HG02610 (cell line): ENCODE data around the gene ZDHHC4.
"Not testable (repeated sequence)": the region's sequence is repeated elsewhere in the genome, so short reads cannot be mapped to it uniquely, and the experiment has no call there.

ENCODE experiments used
- ATAC-seq: cut with Tn5 transposase; IDR thresholded peaks from one replicate; pipeline ENCODE4 v1.9.1; 2021; ENCODE audit warnings: mild to moderate bottlenecking, moderate library complexity; ENCODE audit not compliant: unreplicated experiment

ZDHHC4 gene

DNA sequence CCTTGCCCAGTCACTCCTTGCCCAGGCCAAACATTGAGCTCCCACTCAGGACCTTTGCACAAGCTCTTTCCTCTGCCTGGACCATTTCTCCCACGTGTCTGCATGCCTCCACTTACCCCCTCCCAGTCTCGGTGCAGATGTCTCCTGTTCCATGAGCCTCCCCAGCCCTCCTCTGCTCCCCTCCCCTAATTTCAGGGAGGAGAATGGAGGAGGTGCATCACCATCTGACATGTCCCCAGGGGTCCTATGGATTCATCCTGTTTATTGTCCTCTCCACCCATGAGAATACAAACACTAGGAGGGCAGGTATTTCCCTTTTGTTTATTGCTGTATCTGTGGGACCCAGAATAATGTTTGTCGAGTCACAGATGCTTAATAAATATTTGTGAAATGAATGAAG, 17.4 kb upstream of the ZDHHC4 start:
- no peak for ATAC-seq

- no peak for ATAC-seq
These were observed 15.1 kb upstream of the ZDHHC4 start for GRCh38 chr7:6562106-6562505.

DNA sequence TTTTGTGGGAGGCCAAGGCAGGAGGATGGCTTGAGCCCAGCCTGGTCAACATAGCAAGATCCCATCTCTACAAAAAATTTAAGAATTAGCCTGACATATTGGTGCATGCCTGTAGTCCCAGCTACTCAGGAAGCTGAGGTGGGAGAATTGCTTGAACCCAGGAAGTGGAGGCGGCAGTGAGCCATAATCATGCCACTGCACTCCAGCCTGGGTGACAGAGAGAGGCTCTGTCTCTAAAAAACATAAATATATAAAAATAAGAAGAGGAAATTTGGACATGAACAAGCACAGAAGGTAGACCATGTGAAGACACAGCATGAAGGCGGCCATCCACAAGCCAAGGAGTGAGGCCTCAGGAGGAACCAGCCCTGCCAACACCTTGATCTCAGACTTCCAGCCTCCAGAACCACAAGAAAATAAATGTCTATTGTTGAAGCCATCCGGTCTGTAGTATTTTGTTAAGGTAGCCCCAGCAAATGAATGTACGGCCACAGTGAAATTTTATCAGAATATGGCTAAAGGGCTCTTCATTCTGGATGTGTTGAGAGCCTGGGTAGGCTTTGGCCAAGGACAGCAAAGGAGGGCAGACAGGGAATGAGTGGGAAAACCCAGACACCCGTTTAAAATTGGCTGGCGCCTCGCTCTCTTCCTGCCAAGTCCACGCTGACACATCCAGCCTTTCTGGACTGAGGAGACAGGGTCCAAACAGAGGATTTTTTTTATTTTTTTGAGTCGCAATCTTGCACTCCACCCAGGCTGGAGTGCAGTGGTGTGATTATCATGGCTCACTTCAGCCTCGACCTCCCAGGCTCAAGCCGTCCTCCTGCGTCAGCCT, 13.1 kb upstream of the ZDHHC4 start:
- no peak for ATAC-seq

- ATAC-seq = no peak
These were observed 11.6 kb upstream of the ZDHHC4 start for GRCh38 chr7:6565655-6566054.

DNA sequence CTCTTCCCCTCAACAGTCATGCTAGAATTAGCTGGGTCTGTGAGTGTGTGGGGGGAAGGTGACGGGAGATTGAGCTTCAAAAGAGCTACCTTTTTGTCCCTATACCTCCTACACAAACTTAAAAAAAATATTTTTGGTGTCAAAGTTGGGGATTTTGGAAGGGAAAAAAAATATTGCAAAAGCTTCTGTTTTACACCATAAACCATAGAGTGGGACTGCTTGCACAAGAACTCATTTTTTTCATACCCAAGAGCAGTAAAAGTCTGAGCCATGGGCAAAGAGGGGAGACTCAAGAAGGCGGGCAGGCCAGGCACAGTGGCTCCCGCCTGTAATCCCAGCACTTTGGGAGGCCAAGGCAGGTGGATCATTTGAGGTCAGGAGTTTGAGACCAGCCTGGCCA, 9.4 kb upstream of the ZDHHC4 start:
- no peak for ATAC-seq

GRCh38 chr7:6571160-6571779, 6.0 kb upstream of the ZDHHC4 start:
- no peak for ATAC-seq

DNA sequence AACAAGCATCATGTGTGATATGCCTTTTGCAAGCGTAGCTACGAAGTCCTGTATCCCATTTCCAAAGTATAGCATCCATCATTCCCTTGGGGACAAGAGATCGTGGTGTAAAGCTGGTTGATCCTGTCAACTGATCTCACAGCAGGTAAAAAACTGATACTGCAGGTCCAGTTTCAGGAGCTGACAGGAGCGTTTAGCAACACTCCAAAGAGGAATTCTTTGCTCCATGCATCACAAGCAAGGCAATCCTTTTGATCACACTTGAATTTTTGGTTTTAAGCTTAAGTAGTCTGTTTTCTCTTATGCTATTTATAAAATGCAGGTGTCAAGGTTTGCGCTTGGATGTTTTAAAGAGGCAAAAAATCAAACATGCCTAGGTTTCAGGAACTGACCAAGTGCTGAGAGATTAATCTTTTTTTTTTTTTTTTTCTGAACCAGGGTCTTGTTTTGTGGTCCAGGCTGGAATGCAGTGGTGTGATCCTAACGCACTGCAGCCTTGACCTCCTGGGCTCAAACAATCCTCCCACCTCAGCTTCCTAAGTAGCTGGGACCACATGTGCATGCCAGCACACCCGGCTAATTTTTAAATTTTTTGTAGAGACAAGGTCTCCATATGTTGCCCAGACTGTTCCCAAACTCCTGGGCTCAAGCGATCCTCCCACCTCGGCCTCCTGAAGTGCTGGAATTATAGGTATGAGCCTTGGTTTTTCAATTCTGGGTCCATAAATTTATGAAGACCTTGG, 1.8 kb upstream of the ZDHHC4 start:
- no peak for ATAC-seq

DNA sequence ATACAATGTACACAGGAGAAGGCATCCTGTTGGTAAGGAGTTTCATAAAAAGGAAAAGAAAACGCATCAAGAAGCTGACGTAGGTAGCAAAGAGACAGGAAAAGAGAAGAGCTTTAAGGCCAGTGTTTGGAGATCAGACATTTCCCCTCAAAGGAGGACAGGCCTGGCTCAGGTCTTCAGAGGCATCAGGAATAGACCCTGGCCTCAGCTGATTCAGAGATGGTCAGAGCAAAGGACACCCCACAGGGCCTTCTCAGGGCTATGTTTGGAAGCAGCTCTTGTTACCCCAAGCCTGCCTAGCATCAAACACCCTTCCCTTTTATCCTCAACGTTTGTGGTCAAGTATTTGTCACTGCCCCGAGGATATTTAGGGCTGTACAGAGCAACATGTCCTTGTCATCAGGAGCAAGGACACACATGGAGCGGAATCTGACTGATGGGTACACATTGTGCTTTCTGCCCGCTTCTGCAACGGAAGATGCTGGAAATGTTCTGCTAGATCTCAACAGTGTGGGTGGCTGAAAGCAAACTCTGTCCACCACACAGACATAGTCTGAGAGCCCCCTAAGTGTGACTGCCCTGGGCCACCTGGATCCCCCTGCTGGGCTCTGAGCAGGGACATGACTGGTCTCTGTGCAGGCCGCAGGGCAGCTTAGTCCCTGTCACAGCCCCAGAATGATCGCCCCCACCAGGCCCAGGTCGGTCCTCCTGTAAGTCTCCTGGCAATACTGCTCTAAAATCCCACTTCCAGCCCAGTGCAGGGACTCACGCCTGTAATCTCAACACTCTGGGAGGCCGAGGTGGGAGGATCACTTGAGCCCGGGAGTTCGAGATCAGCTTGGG, 1.0 kb upstream of the ZDHHC4 start:
- ATAC-seq = no peak

DNA sequence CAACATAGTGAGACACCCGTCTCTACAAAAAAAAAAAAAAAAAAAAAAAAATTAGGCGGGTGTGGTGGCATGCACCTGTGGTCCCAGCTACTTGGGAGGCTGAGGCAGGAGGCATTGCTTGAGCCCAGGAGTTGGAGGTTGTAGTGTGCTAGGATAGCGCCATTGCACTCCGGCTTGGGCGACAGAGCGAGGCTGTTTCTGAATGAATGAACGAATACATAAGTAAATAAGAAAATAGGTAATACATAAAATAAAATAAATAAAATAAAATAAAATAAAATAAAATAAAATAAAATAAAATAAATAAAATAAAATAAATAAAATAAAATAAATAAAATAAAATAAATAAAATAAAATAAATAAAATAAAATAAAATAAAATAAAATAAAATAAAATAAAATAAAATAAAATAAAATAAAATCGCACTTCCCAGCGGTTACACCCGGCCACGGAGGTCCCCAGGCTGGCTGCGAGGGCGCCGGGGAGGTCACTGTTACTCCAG, 336 bp upstream of the ZDHHC4 start:
- not testable (repeated sequence) for ATAC-seq

DNA sequence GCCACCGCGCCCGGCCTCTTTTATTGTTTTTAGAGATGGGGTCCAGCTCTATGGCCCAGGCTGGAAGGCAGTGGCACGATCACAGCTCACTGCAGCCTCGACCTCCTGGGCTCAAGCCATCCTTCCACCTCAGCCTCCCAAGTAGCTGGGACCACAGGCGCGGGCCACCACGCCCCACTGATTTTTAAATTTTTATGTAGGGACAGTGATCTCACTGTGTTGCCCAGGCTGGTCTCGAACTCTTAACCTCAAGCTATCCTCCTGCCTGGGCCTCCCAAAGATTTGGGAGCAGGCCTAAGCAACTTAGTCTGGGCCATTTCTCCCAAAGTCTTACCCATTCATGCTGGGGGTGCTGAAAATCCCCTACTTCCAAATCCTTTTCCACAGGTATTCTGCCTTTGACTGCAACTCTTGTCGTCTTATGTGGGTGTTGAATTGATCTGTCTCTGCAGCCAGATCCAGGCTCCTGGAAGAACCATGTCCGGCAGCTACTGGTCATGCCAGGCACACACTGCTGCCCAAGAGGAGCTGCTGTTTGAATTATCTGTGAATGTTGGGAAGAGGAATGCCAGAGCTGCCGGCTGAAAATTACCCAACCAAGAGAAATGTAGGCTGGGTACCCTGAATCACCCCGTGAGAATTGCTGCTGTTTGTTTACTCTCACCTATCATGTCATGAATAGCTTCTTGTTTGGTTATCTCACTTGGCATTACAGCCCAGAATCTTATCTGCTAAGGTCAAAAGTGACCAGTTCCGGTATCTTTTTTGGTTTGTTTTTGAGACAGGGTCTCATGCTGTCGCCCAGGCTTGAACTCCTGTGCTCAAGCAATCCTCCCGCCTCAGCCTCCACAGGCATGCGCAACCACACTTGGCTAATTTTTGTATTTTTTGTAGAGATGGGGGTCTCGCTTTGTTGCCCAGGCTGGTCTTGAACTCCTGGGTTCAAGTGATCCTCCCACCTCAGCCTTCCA, 1.1 kb downstream of the ZDHHC4 start:
- ATAC-seq = no peak

DNA sequence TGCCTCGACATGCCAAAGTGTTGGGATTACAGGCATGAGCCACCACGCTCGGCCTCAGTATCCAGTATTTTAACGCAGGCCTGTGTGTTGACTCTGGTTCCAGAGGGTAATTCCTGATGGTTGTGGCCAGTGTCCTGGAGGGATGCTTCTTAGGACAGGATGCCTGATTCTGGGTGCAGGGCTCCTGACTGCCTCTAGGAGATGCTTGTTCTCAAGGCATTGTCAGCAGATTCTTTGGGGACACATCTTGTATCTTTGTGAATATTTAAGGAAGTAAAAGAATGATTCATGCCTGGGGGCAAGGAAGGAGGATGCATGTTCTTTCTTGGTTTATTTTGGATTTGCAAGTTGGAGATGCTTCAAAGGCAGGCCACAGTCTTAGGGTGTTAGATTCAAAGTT, 2.2 kb downstream of the ZDHHC4 start:
- ATAC-seq = no peak

- ATAC-seq = not testable (repeated sequence)
These were observed 8.6 kb downstream of the ZDHHC4 start for GRCh38 chr7:6585746-6586432.

- ATAC-seq = no peak
These were observed 11.3 kb downstream of the ZDHHC4 start for GRCh38 chr7:6588566-6588965.

GRCh38 chr7:6589151-6589828, 12.0 kb downstream of the ZDHHC4 start:
- ATAC-seq = no peak

DNA sequence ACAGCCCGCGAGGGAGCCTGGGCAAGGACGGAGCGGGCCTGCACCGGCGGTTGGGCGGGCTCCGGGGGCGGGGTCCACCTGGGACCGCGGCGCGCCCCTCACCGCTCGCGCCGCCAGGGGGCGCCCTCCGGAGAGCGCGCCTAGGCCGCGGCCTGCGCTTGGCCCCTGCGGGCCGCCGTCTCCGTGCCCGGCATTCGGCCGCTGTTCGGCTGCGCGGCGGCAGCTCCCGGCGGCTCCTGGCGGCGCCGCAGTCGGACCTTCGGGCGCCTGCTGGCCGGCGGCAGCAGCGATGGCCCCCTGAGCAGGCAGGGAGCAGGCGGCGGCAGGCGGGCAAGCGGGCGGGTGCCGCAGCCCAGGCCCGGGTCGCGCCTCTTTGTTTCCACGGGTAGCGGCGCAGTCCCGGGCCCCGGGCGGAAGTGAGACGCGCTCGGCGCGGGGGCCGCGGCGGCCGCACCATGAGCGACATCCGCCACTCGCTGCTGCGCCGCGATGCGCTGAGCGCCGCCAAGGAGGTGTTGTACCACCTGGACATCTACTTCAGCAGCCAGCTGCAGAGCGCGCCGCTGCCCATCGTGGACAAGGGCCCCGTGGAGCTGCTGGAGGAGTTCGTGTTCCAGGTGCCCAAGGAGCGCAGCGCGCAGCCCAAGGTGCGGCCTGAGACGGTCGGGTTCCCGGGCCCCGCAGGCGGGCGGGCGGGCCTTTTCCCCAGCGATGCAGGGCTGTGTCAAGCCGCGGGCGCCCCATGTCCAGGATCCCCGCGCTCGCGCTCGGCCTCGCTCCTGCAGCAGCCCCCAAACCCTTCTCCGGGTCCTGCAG, 12.8 kb downstream of the ZDHHC4 start, which contains the start of gene INTS15:
INTS15 (plus strand) TSS at position 193 of the 816 bp plus-strand sequence; CDS start at position 456, 263 bp downstream.
- peak; percentile 88 for ATAC-seq

DNA sequence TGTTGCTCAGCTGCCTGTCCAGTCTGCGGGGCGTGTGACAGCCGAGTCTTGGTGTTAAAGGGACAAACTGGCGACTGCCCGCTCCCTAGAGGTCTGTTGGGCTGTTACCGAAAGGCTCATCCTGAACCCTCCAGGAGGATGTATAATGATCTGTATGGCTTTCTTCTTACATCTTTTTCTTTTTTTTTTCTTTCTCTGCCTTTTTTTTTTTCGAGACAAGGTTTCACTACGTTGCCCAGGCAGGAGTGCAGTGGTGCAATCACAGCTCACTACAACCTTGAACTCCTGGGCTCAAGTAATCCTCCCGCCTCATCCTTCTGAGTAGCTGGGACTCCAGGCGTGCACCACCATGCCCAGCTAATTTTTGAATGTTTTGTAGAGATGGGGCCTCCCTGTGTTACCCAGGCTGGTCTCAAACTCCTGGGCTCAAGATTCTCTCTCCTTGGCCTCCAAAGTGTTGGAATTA, 13.4 kb downstream of the ZDHHC4 start:
- no peak for ATAC-seq

- no peak for ATAC-seq
These were observed 22.8 kb downstream of the ZDHHC4 start for GRCh38 chr7:6600093-6600492.
